HG03159 (cell line): ENCODE data around the gene CCDC107.
"Not testable (repeated sequence)": the region's sequence is repeated elsewhere in the genome, so short reads cannot be mapped to it uniquely, and the experiment has no call there.

Source experiments
- ATAC-seq: cut with Tn5 transposase; IDR thresholded peaks from one replicate; pipeline ENCODE4 v1.9.1; 2021; ENCODE audit warnings: mild to moderate bottlenecking, moderate library complexity; ENCODE audit not compliant: unreplicated experiment

The CCDC107 gene

DNA sequence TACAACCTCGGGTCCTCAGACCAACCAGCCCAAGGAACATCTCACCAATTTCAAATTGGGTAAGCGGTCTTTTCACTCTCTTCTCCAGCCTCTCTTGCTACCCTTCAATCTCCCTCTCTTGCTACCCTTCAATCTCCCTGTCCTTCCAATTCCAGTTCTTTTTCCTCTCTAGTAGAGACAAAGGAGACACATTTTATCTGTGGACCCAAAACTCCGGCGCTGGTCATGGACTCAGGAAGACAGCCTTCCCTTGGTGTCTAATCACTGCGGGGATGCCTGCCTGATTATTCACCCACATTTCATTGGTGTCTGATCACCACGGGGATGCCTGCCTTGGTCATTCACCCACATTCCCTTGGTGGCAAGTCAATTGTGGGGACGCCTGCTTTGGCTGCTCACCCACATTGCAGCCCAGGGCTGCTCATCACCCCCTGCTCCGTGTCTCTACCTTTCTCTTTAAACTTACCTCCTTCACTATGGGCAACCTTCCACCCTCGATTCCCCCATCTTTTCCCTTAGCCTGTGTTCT lies 20.6 kb upstream of the CCDC107 start:
- ATAC-seq = not testable (repeated sequence)

DNA sequence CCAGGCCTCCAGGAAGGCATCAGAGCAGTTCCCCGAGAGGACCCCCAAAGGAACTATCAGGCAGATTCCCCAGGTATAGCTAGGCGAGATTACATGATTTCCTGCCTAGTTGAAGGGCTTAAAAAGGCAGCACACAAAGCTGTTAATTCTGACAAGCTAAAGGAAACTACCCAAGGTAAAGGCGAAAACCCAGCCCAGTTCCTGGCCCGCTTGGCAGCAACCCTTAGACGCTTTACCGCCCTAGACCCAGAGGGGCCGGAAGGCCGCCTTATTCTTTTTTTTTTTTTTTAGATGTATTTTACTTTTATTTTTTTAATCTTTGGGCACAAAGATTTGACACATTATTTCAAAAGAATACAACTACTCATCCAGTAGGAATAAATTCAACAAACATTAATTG lies 19.3 kb upstream of the CCDC107 start:
- not testable (repeated sequence) for ATAC-seq

GRCh38 chr9:35639225-35639624 lies 18.9 kb upstream of the CCDC107 start:
- not testable (repeated sequence) for ATAC-seq

DNA sequence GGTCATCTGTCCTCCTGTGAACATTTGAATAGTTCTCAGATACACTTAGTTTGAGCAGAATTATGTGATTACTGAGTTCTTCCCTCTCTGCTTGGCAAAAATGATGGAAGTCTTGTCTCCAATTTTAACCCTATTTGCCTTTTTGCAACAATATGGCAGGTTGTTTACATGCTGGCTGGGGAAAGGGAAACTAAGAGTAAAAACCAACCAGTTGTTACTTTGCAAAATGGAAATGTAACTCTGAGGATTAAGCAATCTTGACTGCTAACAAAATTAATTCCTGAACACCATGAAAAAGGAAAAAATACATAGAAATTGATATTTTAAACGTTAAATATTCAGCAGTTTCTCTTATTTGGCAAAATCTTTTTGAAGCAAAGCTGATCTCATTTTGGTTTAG lies 18.5 kb upstream of the CCDC107 start:
- no peak for ATAC-seq

- not testable (repeated sequence) for ATAC-seq
These were observed 17.7 kb upstream of the CCDC107 start for GRCh38 chr9:35640431-35640830.

DNA sequence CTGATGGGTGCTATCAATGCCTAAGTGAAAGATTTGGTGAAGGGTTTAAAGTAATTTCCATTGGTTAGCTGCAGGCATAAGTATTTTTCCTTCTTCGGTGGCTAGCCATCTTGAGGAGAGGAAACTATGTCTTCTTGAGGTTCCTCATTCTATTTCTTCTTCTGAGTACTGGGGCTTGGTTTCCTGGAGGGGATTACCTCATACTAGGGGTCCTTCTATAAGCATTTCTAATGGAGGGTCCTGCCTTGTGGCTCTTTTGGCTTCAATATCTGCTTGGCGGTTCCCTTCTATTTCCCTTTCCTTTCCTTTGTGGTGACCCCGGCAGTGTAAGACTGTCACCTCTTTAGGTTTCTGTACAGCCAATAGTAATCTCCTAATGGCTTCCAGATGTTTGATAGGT lies 16.6 kb upstream of the CCDC107 start:
- not testable (repeated sequence) for ATAC-seq

DNA sequence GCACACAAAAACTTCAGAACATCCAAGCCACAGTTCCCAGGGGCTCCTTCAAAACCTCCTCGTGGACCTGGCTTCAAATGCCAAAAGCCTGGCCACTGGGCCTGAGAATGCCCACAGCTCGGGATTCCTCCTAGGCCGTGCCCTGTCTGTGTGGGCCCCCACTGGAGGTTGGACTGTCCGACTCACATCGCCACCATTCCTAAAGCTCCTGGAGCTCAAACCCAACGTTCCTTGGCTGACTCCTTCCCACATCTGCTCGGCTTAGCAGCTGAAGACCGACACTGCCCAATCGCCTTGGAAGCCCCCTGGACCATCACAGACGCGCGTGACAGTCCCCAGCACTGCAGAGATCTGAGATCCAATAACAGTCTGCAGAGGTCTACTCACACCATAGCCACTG lies 15.0 kb upstream of the CCDC107 start:
- no peak for ATAC-seq

DNA sequence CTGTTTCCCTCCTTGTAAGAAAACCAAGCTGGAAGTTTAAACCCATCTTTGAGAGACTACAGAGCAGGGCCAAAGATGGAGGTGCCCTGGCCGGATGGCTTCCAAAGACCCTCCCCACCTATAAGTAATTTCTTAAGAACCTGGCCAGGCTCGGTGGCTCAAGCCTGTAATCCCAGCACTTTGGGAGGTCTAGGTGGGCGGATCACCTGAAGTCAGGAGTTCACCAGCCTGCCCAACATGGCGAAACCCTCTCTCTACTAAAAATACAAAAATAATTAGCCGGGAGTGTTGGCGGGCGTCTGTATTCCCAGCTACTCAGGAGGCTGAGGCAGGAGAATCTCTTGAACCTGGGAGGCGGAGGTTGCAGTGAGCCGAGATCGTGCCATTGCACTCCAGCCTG lies 12.4 kb upstream of the CCDC107 start:
- not testable (repeated sequence) for ATAC-seq

- no peak for ATAC-seq
These were observed 11.9 kb upstream of the CCDC107 start for GRCh38 chr9:35646153-35646532.

- peak; percentile 79 for ATAC-seq
These were observed 11.4 kb upstream of the CCDC107 start for GRCh38 chr9:35646533-35647265.

GRCh38 chr9:35649431-35650340 lies 8.4 kb upstream of the CCDC107 start:
- ATAC-seq = no peak

DNA sequence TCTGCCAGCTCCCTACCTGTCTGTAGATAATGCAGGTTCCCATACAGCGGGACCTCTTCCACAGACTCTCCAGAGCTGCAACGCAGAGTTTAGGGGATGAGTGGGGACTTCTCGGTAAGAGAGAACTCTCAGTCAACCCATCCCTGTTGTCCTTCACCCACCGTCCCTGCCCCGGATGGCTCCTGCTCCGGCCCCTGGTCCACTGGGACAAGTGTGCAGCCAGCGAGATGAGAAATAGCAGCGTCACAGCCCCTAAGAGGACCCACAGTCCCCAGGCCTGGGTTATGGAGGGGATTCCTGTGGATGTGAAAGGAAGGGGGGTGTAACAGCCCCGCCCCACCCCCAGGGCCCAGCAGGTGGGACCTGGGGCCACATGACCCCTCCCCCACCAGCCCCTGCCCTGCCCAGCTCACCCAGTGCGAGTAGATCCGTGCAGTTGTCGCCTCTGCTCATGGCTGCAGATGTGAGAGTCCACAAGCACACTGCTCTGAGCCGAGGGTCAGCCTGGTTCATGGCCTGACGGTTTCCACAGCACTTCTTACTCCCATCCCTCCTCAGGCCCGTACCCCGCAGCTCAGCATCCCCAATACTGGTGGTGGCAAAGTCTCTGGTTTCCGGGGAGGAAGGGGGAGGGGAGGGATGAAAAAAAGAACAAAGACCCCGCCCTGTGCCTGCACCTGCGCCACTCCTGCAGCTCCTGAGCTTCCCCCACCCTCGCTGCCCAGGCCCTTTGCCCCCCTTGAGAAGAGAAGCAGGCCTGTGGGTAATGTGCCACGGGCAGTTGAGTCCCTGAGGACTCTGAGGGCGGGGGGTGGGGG lies 7.5 kb upstream of the CCDC107 start, which contains the start of gene SIT1:
TSS of gene SIT1 (minus strand) at position 591 of the 818 bp plus-strand sequence. CDS start at position 513, 78 bp downstream.
- no peak for ATAC-seq

DNA sequence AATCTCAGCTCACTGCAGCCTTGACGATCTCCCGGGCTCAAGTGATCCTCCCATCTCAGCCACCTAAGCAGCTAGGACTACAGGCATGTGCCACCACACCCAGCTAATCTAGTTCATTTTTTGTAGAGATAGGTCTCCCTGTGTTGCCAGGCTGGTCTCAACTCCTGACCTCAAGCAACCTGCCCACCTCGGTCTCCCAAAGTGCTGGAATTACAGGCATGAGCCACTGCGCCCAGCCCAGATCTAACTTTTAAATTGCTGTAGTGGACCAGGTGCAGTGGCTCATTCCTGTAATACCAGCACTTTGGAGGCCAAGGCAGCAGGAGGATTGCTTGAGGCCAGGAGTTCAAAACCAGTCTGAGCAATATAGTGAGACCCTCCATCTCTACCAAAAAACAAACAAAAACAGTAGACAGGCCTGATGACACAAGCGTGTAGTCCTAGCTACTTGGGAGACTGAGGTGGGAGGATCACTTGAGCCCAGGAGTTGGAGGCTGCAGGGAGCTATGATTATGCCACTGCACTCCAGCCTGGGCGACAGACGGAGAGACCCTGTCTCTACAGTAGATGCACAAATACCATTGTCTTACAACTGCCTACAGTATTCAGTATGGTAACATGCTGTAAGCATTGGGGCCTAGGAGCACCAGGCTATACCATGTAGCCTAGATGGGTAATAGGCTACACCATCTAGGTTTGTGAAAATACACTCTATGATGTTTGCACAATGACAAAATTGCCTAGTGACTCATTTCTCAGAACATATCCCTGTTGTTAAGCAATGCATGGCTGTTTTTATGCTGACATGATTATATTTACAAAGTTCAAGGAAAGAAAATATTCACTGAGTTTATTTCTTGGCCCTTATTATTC lies 5.9 kb upstream of the CCDC107 start:
- no peak for ATAC-seq

GRCh38 chr9:35652829-35653209 lies 5.3 kb upstream of the CCDC107 start:
- ATAC-seq = no peak

DNA sequence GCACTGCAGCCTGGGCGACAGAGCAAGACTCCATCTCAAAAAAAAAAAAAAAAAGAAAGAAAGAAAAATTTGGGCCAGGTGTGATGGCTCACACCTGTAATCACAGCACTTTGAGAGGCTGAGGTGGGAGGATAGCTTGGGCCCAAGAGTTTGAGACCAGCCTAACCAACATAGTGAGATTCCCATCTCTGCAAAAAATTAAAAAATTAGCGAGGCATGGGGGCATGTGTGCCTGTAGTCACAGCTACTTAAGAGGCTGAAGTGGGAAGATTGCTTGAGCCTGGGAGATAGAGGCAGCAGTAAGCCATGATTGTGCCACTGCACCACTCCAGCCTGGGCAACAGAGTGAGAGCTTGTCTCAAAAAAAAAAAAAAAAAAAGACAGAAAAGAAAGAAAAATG lies 4.5 kb upstream of the CCDC107 start:
- no peak for ATAC-seq

GRCh38 chr9:35656348-35656747 lies 1.7 kb upstream of the CCDC107 start:
- ATAC-seq = no peak

DNA sequence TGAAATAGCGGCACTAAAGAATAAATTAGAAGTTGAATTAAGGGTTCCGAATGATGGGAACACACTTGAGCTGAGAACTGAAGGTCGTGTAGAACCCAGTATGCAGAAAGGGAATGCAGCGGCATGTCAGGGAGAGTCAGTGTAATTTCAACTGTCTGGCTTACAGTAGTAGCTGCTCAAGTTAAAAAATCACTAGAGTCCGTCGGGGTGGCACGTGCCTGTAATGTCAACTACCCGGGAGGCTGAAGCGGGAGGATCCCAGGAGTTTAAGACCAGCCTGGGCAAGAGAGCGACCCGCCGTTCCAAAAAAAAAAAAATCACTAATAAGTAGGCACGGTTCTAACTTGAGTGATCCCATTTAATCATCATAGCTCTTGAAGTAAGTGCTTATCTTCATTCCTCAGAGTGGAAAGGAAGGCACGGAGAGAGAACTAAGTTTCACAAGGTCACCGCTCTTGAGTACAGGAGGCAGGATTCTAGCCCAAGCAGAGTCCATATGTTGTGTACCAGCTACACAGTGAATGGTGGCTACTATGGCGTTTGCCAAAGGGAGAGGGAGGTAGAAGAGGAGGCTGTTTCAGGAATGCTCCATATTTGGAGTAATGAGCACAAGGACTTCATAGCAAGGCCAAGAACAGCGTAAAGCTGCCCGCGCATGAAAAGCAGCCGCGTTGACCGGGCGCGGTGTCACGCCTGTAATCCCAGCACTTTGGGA lies 1.1 kb upstream of the CCDC107 start:
- ATAC-seq = no peak

DNA sequence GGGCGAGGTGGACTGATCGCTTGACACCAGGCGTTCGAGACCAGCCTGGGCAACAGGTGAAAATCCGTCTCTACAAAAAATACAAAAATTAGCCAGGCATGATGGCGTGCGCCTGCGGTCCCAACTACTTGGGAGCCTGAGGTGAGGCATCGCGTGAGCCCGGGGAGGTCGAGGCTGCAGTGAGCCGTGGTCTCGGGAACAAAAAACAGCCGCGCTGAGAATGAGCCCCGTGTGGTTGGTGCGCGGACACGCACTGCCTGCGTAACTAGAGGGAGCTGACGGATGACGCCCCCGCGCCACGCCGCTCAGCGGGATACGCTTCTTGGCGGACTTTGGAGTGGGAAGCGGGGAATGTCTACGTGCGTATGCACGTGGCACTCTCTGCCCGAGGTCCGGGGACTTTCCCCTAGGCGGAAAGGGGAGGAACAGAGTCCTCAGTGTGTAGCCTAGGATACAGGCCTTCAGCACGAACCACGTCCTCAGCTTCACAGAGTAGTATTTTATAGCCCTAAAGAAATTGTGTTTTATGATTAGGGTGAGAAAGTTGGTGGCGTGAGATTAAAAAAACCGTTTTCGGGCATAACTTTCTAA lies 451 bp upstream of the CCDC107 start, which contains the start of gene RMRP:
TSS of gene RMRP (minus strand) at position 474 of the 591 bp plus-strand sequence.
- peak; percentile 79 for ATAC-seq

DNA sequence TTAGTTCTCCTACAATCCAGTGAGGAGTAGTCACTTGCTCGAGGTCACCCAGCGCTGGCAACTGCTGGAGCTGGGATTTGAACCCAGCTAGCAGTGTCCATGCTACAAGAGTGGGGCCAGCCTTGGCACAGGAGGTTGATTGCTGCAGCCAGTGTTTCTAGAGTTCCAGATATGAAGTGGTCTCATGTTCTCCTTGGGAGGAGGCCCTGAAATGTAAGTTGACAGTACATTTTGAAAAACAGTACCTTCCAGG lies 802 bp downstream of the CCDC107 start:
- no peak for ATAC-seq
